ENCODE data around the gene SEMA7A. TPM values are rescaled to one million over a fixed set of nuclear protein-coding genes. Genes with fewer than 3 reads are reported as not detected.

SEMA7A gene
- 0.44 and 0.67 TPM in 2 replicates for total RNA-seq

DNA sequence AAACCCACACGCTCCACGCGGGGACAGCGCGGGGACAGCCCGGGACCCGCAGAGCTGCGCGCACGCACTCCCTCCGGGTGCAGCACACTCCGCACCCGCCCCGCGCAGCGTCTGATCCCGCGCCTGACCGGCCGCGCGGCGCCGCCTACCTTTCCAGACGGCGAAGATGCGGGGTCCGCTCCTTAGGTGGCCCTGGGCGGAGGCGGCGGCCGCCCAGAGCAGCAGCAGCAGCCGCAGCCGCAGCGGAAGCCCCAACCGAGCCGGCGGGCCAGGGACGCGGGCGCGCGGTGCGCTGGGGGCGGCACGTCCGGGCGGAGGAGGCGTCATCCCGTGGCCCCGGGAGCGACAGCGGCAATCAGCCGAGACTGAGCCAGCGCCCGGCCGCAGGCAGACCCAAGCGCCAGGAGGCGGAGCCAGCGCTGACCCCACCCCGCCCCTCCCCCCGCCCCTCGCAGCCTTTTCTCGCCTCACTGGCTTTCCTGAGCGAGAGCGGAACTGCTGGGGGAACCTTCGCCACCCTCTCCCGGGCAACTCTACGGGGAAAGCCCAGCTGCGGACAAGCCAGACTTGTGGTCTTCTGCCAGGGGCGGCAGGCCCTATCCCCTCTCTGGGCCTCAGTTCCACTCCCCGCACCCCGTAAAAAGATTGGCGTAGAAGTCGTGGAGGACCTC lies at the start of gene SEMA7A:
SEMA7A (minus strand) TSS at position 367 of the 671 bp plus-strand sequence; CDS start at position 327, 40 bp downstream.

DNA sequence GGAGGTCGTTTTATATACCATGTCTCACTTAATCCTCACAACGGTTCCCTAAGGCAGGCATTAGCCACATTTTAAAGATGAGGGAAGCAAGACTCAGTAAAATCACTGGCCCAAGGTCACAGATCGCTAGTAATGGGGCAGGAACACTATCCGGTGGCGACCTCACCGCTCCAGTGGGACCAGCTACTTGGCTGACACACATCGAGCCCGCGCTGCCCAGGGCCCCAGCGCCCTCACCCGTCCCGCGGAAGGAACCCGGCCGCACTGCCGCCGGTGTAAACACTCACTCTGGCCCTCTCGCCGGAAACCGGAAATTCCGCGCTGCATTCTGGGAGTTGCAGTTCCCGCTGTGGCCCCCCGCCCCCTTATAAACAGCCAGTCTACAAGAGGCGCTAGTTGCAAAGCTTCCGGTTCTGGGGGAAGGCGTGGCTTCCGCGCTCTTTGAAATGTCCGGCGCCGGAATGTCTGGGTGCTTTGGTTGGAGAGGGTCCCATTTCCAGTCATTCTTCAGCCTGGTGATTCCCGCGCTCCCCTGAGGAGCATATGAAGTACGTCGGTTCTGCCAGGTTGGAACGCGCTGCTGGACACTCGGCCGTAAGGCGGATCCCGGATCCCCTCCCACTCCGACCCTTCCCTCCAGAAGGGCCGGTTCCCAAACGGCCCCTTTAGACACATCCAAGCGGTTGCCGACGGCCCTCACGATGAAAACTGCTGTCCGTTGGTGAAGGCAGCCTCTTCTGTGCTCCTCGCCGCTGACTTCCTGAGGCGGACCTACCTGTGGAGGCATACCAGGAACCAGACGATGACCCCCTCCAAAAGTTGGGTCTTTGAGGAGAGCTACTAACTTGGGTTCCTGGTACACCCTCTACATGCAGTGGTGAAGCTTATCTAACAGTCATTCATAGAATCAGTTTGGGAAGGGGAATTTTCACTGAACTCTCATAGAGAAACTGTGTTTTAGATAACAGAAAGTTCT lies 27.4 kb upstream of the SEMA7A start, which contains the start of gene UBL7:
UBL7 (minus strand) TSS at position 290 of the 976 bp plus-strand sequence. CDS start 2,293 bp downstream, outside the sequence.

DNA sequence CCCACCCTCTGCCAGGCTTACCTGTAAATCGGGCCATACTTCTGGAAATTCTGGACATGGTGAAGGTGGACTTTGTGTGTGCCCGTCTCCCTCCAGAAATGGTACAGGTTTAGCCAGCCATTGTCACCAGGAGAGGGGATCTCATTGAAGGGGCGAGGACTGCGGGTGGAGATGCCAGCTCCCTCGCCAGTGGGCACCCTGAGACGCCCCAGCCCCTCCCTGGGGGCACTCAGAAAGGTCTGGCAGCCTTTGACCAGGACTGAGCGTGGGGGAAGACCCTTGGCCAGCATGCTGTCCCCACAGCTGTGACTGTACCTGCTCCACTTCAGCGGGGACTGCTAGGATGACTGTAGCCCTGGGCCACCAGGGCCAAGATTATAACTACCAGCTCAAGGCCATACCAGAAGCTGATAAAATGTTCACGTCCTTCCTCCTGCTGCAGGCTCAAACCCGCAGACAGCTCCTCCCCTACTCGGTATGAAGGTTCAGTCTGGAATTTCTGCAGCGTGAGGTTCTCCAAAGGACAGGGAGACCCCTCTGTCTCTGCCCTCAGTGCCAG lies 66.4 kb downstream of the SEMA7A start, which contains the start of gene CYP11A1:
CYP11A1 (minus strand) TSS at position 351 of the 559 bp plus-strand sequence; CDS start at position 290, 61 bp downstream.

Other genes with a start within 250 kb of the SEMA7A start
- 0.10 TPM in 1 of 2 replicates, not detected in the other for gene STRA6, start 231.2 kb downstream of the SEMA7A start, total RNA-seq
- not detected in 2 replicates for gene CCDC33, start 197.6 kb downstream of the SEMA7A start, total RNA-seq
- 0.33 TPM in 1 of 2 replicates, not detected in the other for gene CYP11A1, start 66.3 kb downstream of the SEMA7A start, total RNA-seq
- 53.8 and 64.2 TPM in 2 replicates for gene UBL7, start 27.2 kb upstream of the SEMA7A start, total RNA-seq
- 2.2 and 2.7 TPM in 2 replicates for gene ARID3B, start 107.3 kb upstream of the SEMA7A start, total RNA-seq
- gene CLK3, start 181.9 kb upstream of the SEMA7A start, total RNA-seq: 63.9 and 64.1 TPM in 2 replicates

Measured in mammary microvascular endothelial cell (primary cell).